ENCODE data around the gene PACS2.

The PACS2 gene

GRCh38 chr14:105336477-105337287 lies 22.1 kb downstream of the PACS2 start:
- Histone ChIP-seq H3K27me3 (ENCODE audit: control insufficient read depth in 5 of 5, insufficient read depth in 4 of 5, low read length in 5 of 5) (no peaks in the 10 kb centered on the region), H3K27ac (ENCODE audit: low read depth, low read length) (no peak overlapping the region), H3K9me3 (ENCODE audit: control insufficient read depth in 5 of 5, low read length in 5 of 5) (no peaks in the 10 kb centered on the region), H3K9ac (ENCODE audit: low read length in 5 of 5) (no peak overlapping the region), H3K4me3 (ENCODE audit: low read depth in 1 of 5, low read length in 5 of 5) (no peak overlapping the region), H3K36me3 (ENCODE audit: control insufficient read depth in 5 of 5, insufficient read depth in 5 of 5, low read length in 5 of 5) (peaks cover 0 to 5% (median 0%) of the 10 kb centered on the region in 5 donors), H3K4me1 (ENCODE audit: control insufficient read depth in 5 of 5, insufficient read depth in 5 of 5, low read length in 5 of 5) (peaks cover 0 to 52% (median 40%) of the 10 kb centered on the region in 5 donors)

DNA sequence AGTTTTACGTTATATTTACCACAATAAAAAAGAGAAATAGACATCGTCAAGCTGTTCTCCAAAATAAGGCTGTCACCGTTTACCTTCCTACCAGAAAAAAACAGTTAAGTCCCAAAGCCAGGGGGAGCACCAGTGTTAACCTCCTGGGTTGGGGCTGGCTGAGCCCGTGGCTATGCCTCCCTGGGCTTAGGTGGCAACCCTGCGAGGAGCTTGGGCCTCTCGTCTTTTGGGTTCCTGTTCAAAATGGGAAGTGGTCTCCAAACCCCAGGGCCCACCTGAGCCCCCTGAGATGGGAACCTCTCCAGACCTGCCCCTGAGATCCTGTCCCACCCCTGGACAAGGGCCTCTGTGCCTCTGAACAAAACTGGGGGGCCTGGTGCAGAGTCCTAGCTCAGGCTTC lies 22.9 kb downstream of the PACS2 start:
- H3K4me3 ChIP-seq (ENCODE audit: low read depth in 1 of 5, low read length in 5 of 5): no peak overlapping the region
- H3K27ac ChIP-seq (ENCODE audit: low read depth, low read length): no peak overlapping the region
- no peaks in the 10 kb centered on the region for H3K9me3 ChIP-seq (ENCODE audit: control insufficient read depth in 5 of 5, low read length in 5 of 5)
- H3K36me3 ChIP-seq (ENCODE audit: control insufficient read depth in 5 of 5, insufficient read depth in 5 of 5, low read length in 5 of 5): peaks cover 0 to 5% (median 0%) of the 10 kb centered on the region in 5 donors
- peaks cover 0 to 56% (median 36%) of the 10 kb centered on the region in 5 donors for H3K4me1 ChIP-seq (ENCODE audit: control insufficient read depth in 5 of 5, insufficient read depth in 5 of 5, low read length in 5 of 5)
- H3K9ac ChIP-seq (ENCODE audit: low read length in 5 of 5): no peak overlapping the region
- no peaks in the 10 kb centered on the region for H3K27me3 ChIP-seq (ENCODE audit: control insufficient read depth in 5 of 5, insufficient read depth in 4 of 5, low read length in 5 of 5)

DNA sequence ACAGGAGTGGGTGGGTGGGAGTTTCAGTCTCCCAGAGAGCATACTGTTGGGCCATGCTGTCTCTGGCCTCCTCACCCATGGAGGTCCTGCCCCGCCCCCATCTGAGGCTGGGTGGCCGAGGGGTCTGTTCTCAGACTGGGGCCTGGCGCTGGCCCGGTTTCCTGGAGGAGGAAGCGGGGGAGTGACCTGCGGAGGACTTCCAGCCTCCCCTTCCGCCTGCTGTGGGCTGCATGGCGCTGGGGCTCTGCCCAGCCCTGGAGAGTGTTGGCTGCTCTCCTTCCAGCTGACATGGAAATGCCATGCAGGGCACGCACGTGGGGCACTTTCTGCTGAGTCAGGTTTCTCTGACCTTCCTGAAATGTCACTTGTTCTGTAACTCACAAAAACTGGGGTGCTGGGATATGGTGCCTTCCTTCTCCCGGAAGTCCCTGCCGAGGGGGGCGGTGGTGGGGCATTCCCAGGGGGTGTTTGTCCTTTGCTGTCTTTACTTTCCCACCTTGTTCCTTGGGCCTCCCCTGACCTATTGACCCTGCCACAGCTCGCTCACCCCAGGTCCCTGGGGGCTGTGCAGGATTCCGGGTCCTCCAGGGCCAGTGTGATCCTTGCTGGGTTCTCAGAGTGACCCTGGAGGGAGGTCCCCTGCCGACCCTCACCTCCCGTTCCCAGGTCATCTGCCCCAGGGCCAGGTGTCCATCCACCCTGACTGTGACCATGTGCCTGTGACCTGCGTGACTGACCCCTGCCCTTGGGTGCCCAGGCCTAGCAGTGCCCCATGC lies 23.6 kb downstream of the PACS2 start:
- Histone ChIP-seq H3K27me3 (ENCODE audit: control insufficient read depth in 5 of 5, insufficient read depth in 4 of 5, low read length in 5 of 5) (no peaks in the 10 kb centered on the region), H3K9me3 (ENCODE audit: control insufficient read depth in 5 of 5, low read length in 5 of 5) (no peaks in the 10 kb centered on the region), H3K36me3 (ENCODE audit: control insufficient read depth in 5 of 5, insufficient read depth in 5 of 5, low read length in 5 of 5) (peaks cover 0 to 5% (median 0%) of the 10 kb centered on the region in 5 donors), H3K4me1 (ENCODE audit: control insufficient read depth in 5 of 5, insufficient read depth in 5 of 5, low read length in 5 of 5) (peaks cover 0 to 50% (median 36%) of the 10 kb centered on the region in 5 donors), H3K4me3 (ENCODE audit: low read depth in 1 of 5, low read length in 5 of 5) (peak overlapping the region in 3 of 5 donors; percentile 3 to 12 (median 6)), H3K27ac (ENCODE audit: low read depth, low read length) (no peak overlapping the region), H3K9ac (ENCODE audit: low read length in 5 of 5) (no peak overlapping the region)

DNA sequence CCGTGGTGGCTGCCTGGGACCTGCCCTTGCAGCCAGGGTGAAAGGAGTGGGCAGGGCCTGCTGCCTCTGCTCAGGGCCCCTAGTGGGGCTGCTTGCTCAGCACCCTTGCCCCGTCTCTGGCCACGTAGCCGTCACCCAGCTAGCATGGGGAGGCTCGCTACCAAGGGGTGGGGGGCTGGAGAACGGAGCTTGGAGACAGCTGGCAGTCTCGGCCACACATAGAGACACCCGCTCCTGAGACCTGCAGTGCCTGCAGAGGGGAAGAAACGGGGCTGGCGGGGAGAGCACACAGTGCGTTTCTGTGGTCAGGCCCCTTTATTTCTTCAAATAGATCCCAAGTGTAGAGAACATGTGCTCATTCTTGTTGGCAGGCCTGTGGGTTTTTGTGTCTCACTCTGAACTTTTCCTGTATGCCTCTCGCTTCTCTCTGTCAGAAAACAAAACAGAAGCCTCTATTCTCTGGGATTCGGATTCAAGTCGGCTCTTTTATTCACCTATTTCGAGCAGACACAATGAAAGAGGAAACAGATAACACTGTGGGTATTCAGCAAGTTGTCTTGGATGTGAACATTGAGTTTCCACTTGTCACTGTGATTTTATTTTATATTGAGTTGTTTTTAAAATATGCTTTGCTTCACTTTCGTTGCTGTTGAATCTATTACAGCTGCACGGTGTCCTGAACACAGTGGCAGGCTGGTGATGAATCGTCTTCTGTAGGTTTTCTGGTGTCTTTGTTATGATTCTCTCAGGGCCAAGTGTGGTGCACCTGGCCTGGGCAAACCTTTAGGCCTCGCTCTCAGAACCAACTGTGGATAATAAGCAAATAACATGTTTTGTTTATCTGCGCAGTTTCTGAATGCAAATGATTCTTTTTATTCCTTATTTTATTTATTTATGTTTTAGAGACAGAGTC lies 26.5 kb downstream of the PACS2 start:
- Histone ChIP-seq H3K4me3 (ENCODE audit: low read depth in 1 of 5, low read length in 5 of 5) (no peak overlapping the region), H3K27me3 (ENCODE audit: control insufficient read depth in 5 of 5, insufficient read depth in 4 of 5, low read length in 5 of 5) (no peaks in the 10 kb centered on the region), H3K27ac (ENCODE audit: low read depth, low read length) (no peak overlapping the region), H3K9ac (ENCODE audit: low read length in 5 of 5) (peak overlapping the region in 2 of 5 donors; percentile 12 to 45), H3K4me1 (ENCODE audit: control insufficient read depth in 5 of 5, insufficient read depth in 5 of 5, low read length in 5 of 5) (peaks cover 0 to 38% (median 33%) of the 10 kb centered on the region in 5 donors), H3K9me3 (ENCODE audit: control insufficient read depth in 5 of 5, low read length in 5 of 5) (no peaks in the 10 kb centered on the region), H3K36me3 (ENCODE audit: control insufficient read depth in 5 of 5, insufficient read depth in 5 of 5, low read length in 5 of 5) (peaks cover 0 to 5% (median 0%) of the 10 kb centered on the region in 5 donors)

GRCh38 chr14:105343194-105343593 lies 28.6 kb downstream of the PACS2 start:
- H3K36me3 ChIP-seq (ENCODE audit: control insufficient read depth in 5 of 5, insufficient read depth in 5 of 5, low read length in 5 of 5): no peaks in the 10 kb centered on the region
- no peaks in the 10 kb centered on the region for H3K9me3 ChIP-seq (ENCODE audit: control insufficient read depth in 5 of 5, low read length in 5 of 5)
- peaks cover 0 to 25% (median 17%) of the 10 kb centered on the region in 5 donors for H3K4me1 ChIP-seq (ENCODE audit: control insufficient read depth in 5 of 5, insufficient read depth in 5 of 5, low read length in 5 of 5)
- no peaks in the 10 kb centered on the region for H3K27me3 ChIP-seq (ENCODE audit: control insufficient read depth in 5 of 5, insufficient read depth in 4 of 5, low read length in 5 of 5)
- H3K9ac ChIP-seq (ENCODE audit: low read length in 5 of 5): no peak overlapping the region
- H3K27ac ChIP-seq (ENCODE audit: low read depth, low read length): no peak overlapping the region
- no peak overlapping the region for H3K4me3 ChIP-seq (ENCODE audit: low read depth in 1 of 5, low read length in 5 of 5)

- Histone ChIP-seq H3K9me3 (ENCODE audit: control insufficient read depth in 5 of 5, low read length in 5 of 5) (no peaks in the 10 kb centered on the region), H3K4me3 (ENCODE audit: low read depth in 1 of 5, low read length in 5 of 5) (no peak overlapping the region), H3K4me1 (ENCODE audit: control insufficient read depth in 5 of 5, insufficient read depth in 5 of 5, low read length in 5 of 5) (peaks cover 0 to 12% (median 3%) of the 10 kb centered on the region in 5 donors), H3K27me3 (ENCODE audit: control insufficient read depth in 5 of 5, insufficient read depth in 4 of 5, low read length in 5 of 5) (no peaks in the 10 kb centered on the region), H3K36me3 (ENCODE audit: control insufficient read depth in 5 of 5, insufficient read depth in 5 of 5, low read length in 5 of 5) (peaks cover 0 to 22% (median 12%) of the 10 kb centered on the region in 5 donors), H3K9ac (ENCODE audit: low read length in 5 of 5) (no peak overlapping the region), H3K27ac (ENCODE audit: low read depth, low read length) (no peak overlapping the region)
These were observed 31.6 kb downstream of the PACS2 start for GRCh38 chr14:105346200-105346533.

- H3K4me3 ChIP-seq (ENCODE audit: low read depth in 1 of 5, low read length in 5 of 5): no peak overlapping the region
- H3K27ac ChIP-seq (ENCODE audit: low read depth, low read length): no peak overlapping the region
- no peaks in the 10 kb centered on the region for H3K9me3 ChIP-seq (ENCODE audit: control insufficient read depth in 5 of 5, low read length in 5 of 5)
- H3K36me3 ChIP-seq (ENCODE audit: control insufficient read depth in 5 of 5, insufficient read depth in 5 of 5, low read length in 5 of 5): peaks cover 0 to 22% (median 12%) of the 10 kb centered on the region in 5 donors
- no peaks in the 10 kb centered on the region for H3K27me3 ChIP-seq (ENCODE audit: control insufficient read depth in 5 of 5, insufficient read depth in 4 of 5, low read length in 5 of 5)
- peaks cover 0 to 6% (median 3%) of the 10 kb centered on the region in 5 donors for H3K4me1 ChIP-seq (ENCODE audit: control insufficient read depth in 5 of 5, insufficient read depth in 5 of 5, low read length in 5 of 5)
- no peak overlapping the region for H3K9ac ChIP-seq (ENCODE audit: low read length in 5 of 5)
These were observed 32.5 kb downstream of the PACS2 start for GRCh38 chr14:105346876-105347586.

- peaks cover 0 to 7% (median 5%) of the 10 kb centered on the region in 5 donors for H3K4me1 ChIP-seq (ENCODE audit: control insufficient read depth in 5 of 5, insufficient read depth in 5 of 5, low read length in 5 of 5)
- no peaks in the 10 kb centered on the region for H3K9me3 ChIP-seq (ENCODE audit: control insufficient read depth in 5 of 5, low read length in 5 of 5)
- peaks cover 0 to 22% (median 12%) of the 10 kb centered on the region in 5 donors for H3K36me3 ChIP-seq (ENCODE audit: control insufficient read depth in 5 of 5, insufficient read depth in 5 of 5, low read length in 5 of 5)
- H3K9ac ChIP-seq (ENCODE audit: low read length in 5 of 5): no peak overlapping the region
- no peak overlapping the region for H3K27ac ChIP-seq (ENCODE audit: low read depth, low read length)
- no peak overlapping the region for H3K4me3 ChIP-seq (ENCODE audit: low read depth in 1 of 5, low read length in 5 of 5)
- no peaks in the 10 kb centered on the region for H3K27me3 ChIP-seq (ENCODE audit: control insufficient read depth in 5 of 5, insufficient read depth in 4 of 5, low read length in 5 of 5)
These were observed 33.0 kb downstream of the PACS2 start for GRCh38 chr14:105347587-105347968.
